ENCODE measurements around the gene EN1. TPM values are rescaled to one million over a fixed set of nuclear protein-coding genes. Genes with fewer than 3 reads are reported as not detected.

EN1 gene
- total RNA-seq, 4 donors from 2014 or later, result not detected

DNA sequence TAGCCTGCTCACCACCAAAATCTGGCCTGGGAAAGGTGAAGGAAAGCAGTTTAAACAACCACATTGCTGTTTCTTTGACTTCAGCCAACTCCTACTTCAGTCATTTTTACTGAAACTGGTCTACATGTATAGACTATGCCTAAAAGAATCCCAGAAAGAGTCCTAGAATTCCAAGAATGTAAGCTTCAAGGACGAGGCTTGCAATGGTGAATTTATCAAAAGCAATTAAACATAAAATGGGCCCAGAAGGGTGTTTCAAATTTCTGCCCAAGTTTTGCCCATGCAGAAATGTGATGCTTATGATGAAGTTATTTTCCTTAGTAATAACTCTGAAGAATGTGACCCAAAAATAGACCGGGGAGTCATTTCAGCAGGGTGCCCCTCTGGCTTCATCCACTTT lies 16.6 kb downstream of the EN1 start:
- H3K27ac ChIP-seq, result no peak overlapping the region
- peaks cover 0 to 35% of the 10 kb centered on the region in 2 donors for H3K27me3 ChIP-seq
- no peak for TF ChIP-seq CTCF (IDR thresholded peaks at IDR 0.05)
- TF ChIP-seq POLR2A (IDR thresholded peaks at IDR 0.05), result no peak
- intact Hi-C loops (cut with DNase I; ENCODE audit: low total_unique reads), result no loop called here
- H3K9me3 ChIP-seq, result no peaks in the 10 kb centered on the region
- peaks cover 0 to 8% of the 10 kb centered on the region in 2 donors for H3K4me1 ChIP-seq
- no peaks in the 10 kb centered on the region for H3K36me3 ChIP-seq
- no peak overlapping the region for H3K4me3 ChIP-seq
- DNase-seq, result no peak

GRCh38 chr2:118830118-118830517 lies 17.3 kb downstream of the EN1 start:
- intact Hi-C loops (cut with DNase I; ENCODE audit: low total_unique reads), result no loop called here
- Histone ChIP-seq H3K4me1 (peaks cover 0 to under 1% of the 10 kb centered on the region in 2 donors), H3K9me3 (no peaks in the 10 kb centered on the region), H3K36me3 (no peaks in the 10 kb centered on the region), H3K27ac (no peak overlapping the region), H3K4me3 (no peak overlapping the region), H3K27me3 (peaks cover 0 to 34% of the 10 kb centered on the region in 2 donors)
- no peak for DNase-seq
- no peak for TF ChIP-seq POLR2A (IDR thresholded peaks at IDR 0.05)
- TF ChIP-seq CTCF (IDR thresholded peaks at IDR 0.05), result no peak

DNA sequence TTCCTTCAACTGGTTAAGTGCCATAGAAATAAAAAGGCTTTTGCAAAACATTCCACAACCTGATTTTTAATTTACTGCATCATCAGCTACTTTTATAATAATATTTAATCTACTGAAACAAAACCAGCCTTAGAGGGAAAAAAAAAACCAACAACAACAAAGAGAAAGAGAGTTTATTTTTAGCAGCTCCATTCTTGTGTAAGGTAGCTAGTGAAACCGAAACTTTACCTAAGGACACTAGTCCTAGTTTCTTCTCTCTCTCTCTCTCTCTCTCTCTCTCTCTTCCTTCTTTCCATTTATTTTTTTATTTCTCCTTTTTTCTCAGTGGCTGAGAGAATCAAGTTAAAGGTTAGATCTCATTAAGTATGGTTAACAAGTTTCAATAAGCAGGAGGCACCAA lies 21.4 kb downstream of the EN1 start:
- H3K27me3 ChIP-seq, result peaks cover 0 to 15% of the 10 kb centered on the region in 2 donors
- no peaks in the 10 kb centered on the region for H3K4me1 ChIP-seq
- intact Hi-C loops (cut with DNase I; ENCODE audit: low total_unique reads), result no loop called here
- TF ChIP-seq POLR2A (IDR thresholded peaks at IDR 0.05), result no peak
- no peak for TF ChIP-seq CTCF (IDR thresholded peaks at IDR 0.05)
- no peak overlapping the region for H3K27ac ChIP-seq
- no peak overlapping the region for H3K4me3 ChIP-seq
- DNase-seq, result no peak
- no peaks in the 10 kb centered on the region for H3K36me3 ChIP-seq
- H3K9me3 ChIP-seq, result no peaks in the 10 kb centered on the region

GRCh38 chr2:118823633-118824032 lies 23.8 kb downstream of the EN1 start:
- H3K4me1 ChIP-seq, result no peaks in the 10 kb centered on the region
- H3K27ac ChIP-seq, result no peak overlapping the region
- H3K9me3 ChIP-seq, result no peaks in the 10 kb centered on the region
- TF ChIP-seq CTCF (IDR thresholded peaks at IDR 0.05) (no peak), POLR2A (IDR thresholded peaks at IDR 0.05) (no peak)
- DNase-seq, result no peak
- H3K27me3 ChIP-seq, result peaks cover 0 to 15% of the 10 kb centered on the region in 2 donors
- no peak overlapping the region for H3K4me3 ChIP-seq
- H3K36me3 ChIP-seq, result no peaks in the 10 kb centered on the region
- intact Hi-C loops (cut with DNase I; ENCODE audit: low total_unique reads), result no loop called here

DNA sequence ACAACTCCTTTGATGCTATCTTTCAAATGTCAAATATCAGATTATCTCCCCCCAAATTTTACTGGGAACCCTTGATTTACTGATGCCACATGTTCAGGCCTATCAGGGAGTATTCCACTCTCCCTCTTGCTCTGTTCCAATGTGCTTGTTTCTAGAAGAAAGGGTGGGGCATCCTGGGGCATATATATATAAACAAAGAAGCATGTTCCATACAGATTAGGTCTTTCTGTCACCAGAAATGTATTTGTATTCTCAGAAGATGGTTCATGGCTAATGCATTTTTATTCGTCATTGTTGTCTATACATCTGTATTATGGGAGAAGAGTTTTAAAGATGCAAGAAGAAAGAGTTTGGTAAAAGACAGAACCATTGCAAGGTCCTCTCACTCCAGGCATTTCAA lies 24.9 kb downstream of the EN1 start:
- no peak for DNase-seq
- H3K9me3 ChIP-seq, result no peaks in the 10 kb centered on the region
- H3K4me3 ChIP-seq, result no peak overlapping the region
- no peaks in the 10 kb centered on the region for H3K36me3 ChIP-seq
- no peaks in the 10 kb centered on the region for H3K4me1 ChIP-seq
- no peak overlapping the region for H3K27ac ChIP-seq
- intact Hi-C loops (cut with DNase I; ENCODE audit: low total_unique reads), result no loop called here
- TF ChIP-seq POLR2A (IDR thresholded peaks at IDR 0.05) (no peak), CTCF (IDR thresholded peaks at IDR 0.05) (no peak)
- H3K27me3 ChIP-seq, result peaks cover 0 to 15% of the 10 kb centered on the region in 2 donors
